H1 (cell line): Measurements from ENCODE around the gene MICU1. TPM values are rescaled to one million over a fixed set of nuclear protein-coding genes. Genes with fewer than 3 reads are reported as not detected.

ENCODE experiments used
- ASH2L ChIP-seq: fragments of 200-600, 300-600 bp; sonication (generic); IDR thresholded peaks from one replicate; pipeline ENCODE4 v1.7.1; 2017; ENCODE audit warnings: low read length
- CHD1 ChIP-seq: IDR thresholded peaks from 2 replicates; pipeline ENCODE4 v1.6.1; 2012; ENCODE audit warnings: low read depth, low read length, improper control_type of control experiment
- RBBP5 ChIP-seq: IDR thresholded peaks from 2 replicates; pipeline ENCODE4 v1.7.1; 2012; ENCODE audit warnings: low read depth, mild to moderate bottlenecking, inconsistent platforms, low read length, moderate library complexity, borderline replicate concordance
- RXRA ChIP-seq: IDR thresholded peaks from 2 replicates; pipeline ENCODE4 v1.6.1; 2011; ENCODE audit warnings: low read depth, mild to moderate bottlenecking, low read length, moderate library complexity; ENCODE audit not compliant: insufficient read depth
- SIX5 ChIP-seq: IDR thresholded peaks from 2 replicates; pipeline ENCODE4 v1.6.1; 2011; ENCODE audit warnings: mild to moderate bottlenecking, low read depth, low read length
- SUZ12 ChIP-seq: fragments of 200-600 bp; sonication (generic); IDR thresholded peaks from 2 replicates; pipeline ENCODE4 v1.6.1; 2012; ENCODE audit warnings: mild to moderate bottlenecking, inconsistent platforms, low read length, moderate library complexity, mixed read lengths
- TAF7 ChIP-seq: optimal IDR thresholded peaks from 2 replicates; pipeline ENCODE3; 2011; ENCODE audit warnings: low read depth, mild to moderate bottlenecking, inconsistent platforms, low read length, moderate library complexity, borderline replicate concordance
- TBP ChIP-seq: IDR thresholded peaks from 2 replicates; pipeline ENCODE4 v1.6.1; 2011; ENCODE audit warnings: low read depth, low read length, improper control_type of control experiment
- polyA plus RNA-seq, 7 experiments: library from polyadenylated mRNA; depleted of rRNA in 3 of 7; stranded (reverse) in 5 of 7; unstranded in 2 of 7; fragments of >200 nt in 5 of 7; fragments of 200-250 nt in 2 of 7; gene quantifications; 1 replicate in 5 of 7; 2 replicates in 1 of 7; 4 replicates in 1 of 7; pipeline versions ENCODE4 v1.2.1 to v1.2.3, GENCODE V29; 2011 to 2013; ENCODE audit warnings: missing spikeins in 2 of 7, mixed read lengths in 2 of 7
- total RNA-seq: library from RNA; stranded (reverse); fragmentation: NEBNext Ultra II Directional; extraction: Animal tissue kit (Norgen Biotek cat#: 25700); gene quantifications from 2 replicates; pipeline ENCODE4 v1.2.1, GENCODE V29; 2021
- TF ChIP-seq, protein P1 (sequence below): IDR thresholded peaks from 2 replicates; pipeline ENCODE4 v1.6.1; 2011; ENCODE audit warnings: low read length, improper control_type of control experiment

MICU1 gene
- total and polyA plus RNA-seq, 2 of the 8 experiments (the other 6 are each of a cell fraction or from before 2014, with no cell fraction given): 18.0 to 36.7 TPM

DNA sequence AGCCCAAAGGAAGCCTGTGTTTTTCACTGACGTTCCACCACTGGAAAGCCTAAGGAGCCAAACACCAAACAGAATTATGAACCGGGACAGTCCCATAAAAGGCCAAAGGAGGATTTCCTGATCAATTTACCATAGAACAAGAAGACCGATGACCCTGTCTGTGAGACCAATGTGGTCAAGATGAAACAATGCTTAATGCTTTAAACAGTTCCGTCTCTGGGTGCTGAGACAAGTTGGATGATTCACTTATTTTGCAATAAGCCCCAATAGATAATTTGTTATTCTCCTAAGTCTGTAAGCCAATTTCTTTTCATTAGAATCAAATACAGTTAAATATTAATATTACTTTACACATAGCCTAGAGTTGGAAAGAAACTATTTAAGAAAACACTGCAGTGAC lies 134.9 kb downstream of the MICU1 start (continued):
- TF ChIP-seq RXRA (no peak), ASH2L (no peak), TBP (no peak), SUZ12 (no peak), TAF7 (no peak), RBBP5 (no peak), SIX5 (no peak), CHD1 (no peak)
- TF ChIP-seq, protein P1, sequence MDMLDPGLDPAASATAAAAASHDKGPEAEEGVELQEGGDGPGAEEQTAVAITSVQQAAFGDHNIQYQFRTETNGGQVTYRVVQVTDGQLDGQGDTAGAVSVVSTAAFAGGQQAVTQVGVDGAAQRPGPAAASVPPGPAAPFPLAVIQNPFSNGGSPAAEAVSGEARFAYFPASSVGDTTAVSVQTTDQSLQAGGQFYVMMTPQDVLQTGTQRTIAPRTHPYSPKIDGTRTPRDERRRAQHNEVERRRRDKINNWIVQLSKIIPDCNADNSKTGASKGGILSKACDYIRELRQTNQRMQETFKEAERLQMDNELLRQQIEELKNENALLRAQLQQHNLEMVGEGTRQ: no peak
- TF ChIP-seq, all 59 proteins: peak for 0
